ENCODE data around the gene NRIP3. TPM values are rescaled to one million over a fixed set of nuclear protein-coding genes. Genes with fewer than 3 reads are reported as not detected.
A peak's percentile ranks its signal among the peaks of the same experiment; 100 is the strongest.

Gene NRIP3

DNA sequence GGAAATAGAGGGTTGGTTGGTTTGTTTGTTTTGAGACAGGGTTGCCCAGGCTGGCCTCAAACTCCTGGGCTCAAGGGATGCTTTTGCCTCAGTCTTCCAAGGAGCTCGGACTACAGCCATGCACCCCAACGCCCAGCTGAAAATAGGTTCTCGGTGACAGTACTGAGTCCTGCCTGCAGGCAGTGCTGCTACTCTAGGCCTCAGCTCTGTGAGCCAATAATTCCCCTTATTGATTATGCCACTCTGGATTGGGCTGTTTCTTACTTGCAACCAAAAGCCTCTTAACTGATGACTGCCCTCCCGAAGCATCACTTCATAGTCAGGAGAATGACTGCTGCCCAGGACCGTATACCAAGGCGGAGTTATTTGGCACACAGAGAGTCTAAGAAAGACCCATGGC is 69.9 kb downstream of the NRIP3 start:
- Histone ChIP-seq H4K5ac (ENCODE audit: low read length) (no peak overlapping the region), H3K27ac (ENCODE audit: low read depth, low read length) (no peak overlapping the region), H3K79me2 (ENCODE audit: control insufficient read depth, insufficient read depth, low read length) (no peaks in the 10 kb centered on the region), H3K56ac (ENCODE audit: low read length) (no peak overlapping the region), H3K4ac (ENCODE audit: low read depth, low read length) (no peak overlapping the region), H3K27me3 (ENCODE audit: insufficient read depth, low read length, poor library complexity) (no peaks in the 10 kb centered on the region), H3K4me3 (ENCODE audit: low read length) (no peak overlapping the region), H3K36me3 (ENCODE audit: control insufficient read depth, insufficient read depth, low read length) (no peaks in the 10 kb centered on the region), H3K79me1 (ENCODE audit: low read length) (no peaks in the 10 kb centered on the region), H2BK15ac (replicated peaks; ENCODE audit: low read depth) (no peak overlapping the region), H2BK120ac (ENCODE audit: low read depth, low read length) (no peak overlapping the region), H2BK5ac (ENCODE audit: low read length) (no peak overlapping the region), H3K4me1 (ENCODE audit: control insufficient read depth, low read depth, low read length) (peaks cover 13% of the 10 kb centered on the region), H3K18ac (ENCODE audit: low read length) (no peak overlapping the region), H3K9ac (ENCODE audit: low read length) (no peak overlapping the region), H3K4me2 (ENCODE audit: low read length) (no peak overlapping the region), H3K23ac (ENCODE audit: low read length) (no peak overlapping the region), H2AK5ac (ENCODE audit: low read length) (no peak overlapping the region), H4K8ac (ENCODE audit: low read depth, low read length) (no peak overlapping the region)
- peak; percentile 51 for DNase-seq
- no CpG with 5 or more reads among the region's 6 CpGs for WGBS (ENCODE audit: extremely low coverage, insufficient coverage, low lambda C conversion rate)

DNA sequence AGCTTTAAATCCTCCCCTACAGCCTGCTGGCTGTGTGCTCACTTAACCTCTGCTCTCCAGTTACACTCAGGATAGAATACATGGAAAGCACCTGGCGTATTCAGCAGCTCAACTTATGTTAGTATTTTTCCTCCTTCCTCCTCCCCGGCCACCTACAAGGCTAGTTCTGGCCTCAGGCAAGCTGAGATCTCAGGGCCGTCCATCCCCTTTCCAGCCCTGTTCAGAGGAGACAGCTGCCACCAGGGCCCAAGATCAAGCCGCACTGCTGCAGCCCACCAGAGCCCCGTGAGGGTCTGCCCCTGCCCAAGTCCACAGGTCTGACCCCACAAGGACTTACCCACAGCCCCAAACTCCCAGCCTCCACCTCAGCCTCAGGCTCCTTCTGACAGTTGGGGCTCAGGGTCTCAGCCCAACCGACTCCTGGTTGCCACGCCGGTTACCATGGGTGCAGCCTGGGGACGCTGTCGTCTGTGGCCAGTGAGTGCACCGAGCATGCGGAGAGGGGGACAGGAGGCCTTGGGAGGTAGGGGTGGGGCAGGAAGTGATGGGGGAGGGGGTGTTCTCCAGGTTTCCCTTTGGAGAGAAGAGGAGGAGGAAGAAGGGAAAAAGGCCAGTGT is 71.1 kb downstream of the NRIP3 start, which contains the start of gene C11orf16:
Gene C11orf16, minus strand, starts transcription at position 384 of the 617 bp plus-strand sequence. CDS start 639 bp downstream, outside the sequence.
- Histone ChIP-seq H3K36me3 (ENCODE audit: control insufficient read depth, insufficient read depth, low read length) (no peaks in the 10 kb centered on the region), H2BK15ac (replicated peaks; ENCODE audit: low read depth) (no peak within 1 kb of the TSS), H3K18ac (ENCODE audit: low read length) (no peak within 1 kb of the TSS), H3K79me1 (ENCODE audit: low read length) (no peaks in the 10 kb centered on the region), H2BK5ac (ENCODE audit: low read length) (no peak within 1 kb of the TSS), H3K56ac (ENCODE audit: low read length) (peak within 1 kb of the TSS; percentile 51), H3K27me3 (ENCODE audit: insufficient read depth, low read length, poor library complexity) (no peaks in the 10 kb centered on the region), H3K4me1 (ENCODE audit: control insufficient read depth, low read depth, low read length) (peaks cover 13% of the 10 kb centered on the region), H2AK5ac (ENCODE audit: low read length) (peak within 1 kb of the TSS; percentile 54), H3K27ac (ENCODE audit: low read depth, low read length) (no peak within 1 kb of the TSS), H3K4me2 (ENCODE audit: low read length) (no peak within 1 kb of the TSS), H3K4me3 (ENCODE audit: low read length) (no peak within 1 kb of the TSS), H3K4ac (ENCODE audit: low read depth, low read length) (no peak within 1 kb of the TSS), H4K5ac (ENCODE audit: low read length) (no peak within 1 kb of the TSS), H3K79me2 (ENCODE audit: control insufficient read depth, insufficient read depth, low read length) (no peaks in the 10 kb centered on the region), H2BK120ac (ENCODE audit: low read depth, low read length) (no peak within 1 kb of the TSS), H3K9ac (ENCODE audit: low read length) (peak within 1 kb of the TSS; percentile 8), H4K8ac (ENCODE audit: low read depth, low read length) (no peak within 1 kb of the TSS), H3K23ac (ENCODE audit: low read length) (no peak within 1 kb of the TSS)
- DNase-seq = peak; percentile 78
- no CpG with 5 or more reads among the region's 12 CpGs for WGBS (ENCODE audit: extremely low coverage, insufficient coverage, low lambda C conversion rate)

Small RNAs within 50 kb of the gene (small RNA-seq; reads per million reads assigned to genes)
- not detected for gene RF00019 (ENCODE audit: insufficient read depth)

Data from mesendoderm (in vitro differentiated cells).